ENCODE measurements around the gene OR2F2.

Gene OR2F2

DNA sequence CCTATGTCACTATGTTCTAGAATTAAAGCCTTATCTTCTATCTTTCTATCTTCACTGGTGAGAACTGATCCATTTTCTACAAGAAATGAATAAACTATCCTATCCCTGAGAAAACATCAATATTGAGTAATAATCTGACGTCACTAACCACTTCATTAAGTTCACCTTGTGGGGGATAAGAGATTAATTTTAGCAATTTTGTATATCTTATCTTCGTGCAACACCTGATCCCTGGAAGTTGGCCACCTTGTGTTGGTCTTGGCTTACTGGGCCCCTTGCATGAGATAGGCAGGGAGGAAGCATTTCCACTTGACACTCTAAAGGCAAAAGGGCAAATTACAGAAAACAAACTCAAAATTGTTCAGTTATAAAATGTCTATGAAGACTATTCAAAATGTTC, 45.0 kb downstream of the OR2F2 start:
- DNase-seq: no peak

DNA sequence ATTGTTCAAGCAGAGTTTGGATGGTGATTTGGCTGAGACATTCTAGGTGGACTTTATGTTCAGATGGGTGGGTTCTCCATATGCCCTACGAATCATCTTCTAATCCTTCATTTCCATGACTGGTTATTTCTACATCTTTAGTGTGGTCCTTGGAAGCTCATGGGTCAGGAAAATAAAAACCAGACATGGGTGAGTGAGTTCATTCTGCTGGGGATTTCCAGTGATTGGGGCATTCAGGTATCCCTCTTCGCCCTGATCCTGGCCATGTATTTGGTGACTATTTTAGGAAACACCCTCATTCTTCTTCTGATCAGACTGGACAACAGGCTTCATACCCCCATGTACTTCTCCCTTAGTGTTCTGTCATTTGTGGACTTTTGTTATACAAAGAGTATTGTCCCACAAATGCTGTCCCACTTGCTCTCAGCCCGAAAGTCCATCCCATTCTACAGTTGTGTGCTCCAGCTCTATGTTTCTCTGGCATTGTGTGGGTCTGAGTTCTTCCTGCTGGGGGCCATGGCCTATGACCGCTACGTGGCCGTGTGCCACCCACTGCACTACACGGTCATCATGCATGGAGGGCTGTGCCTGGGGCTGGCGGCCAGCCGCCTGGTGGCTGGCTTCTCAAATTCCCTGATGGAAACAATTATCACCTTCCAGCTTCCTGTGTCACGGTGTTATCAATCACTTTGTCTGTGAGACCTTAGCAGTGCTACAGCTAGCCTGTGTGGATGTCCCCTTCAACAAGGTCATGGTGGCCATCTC, 45.9 kb downstream of the OR2F2 start:
- no peak for DNase-seq

DNA sequence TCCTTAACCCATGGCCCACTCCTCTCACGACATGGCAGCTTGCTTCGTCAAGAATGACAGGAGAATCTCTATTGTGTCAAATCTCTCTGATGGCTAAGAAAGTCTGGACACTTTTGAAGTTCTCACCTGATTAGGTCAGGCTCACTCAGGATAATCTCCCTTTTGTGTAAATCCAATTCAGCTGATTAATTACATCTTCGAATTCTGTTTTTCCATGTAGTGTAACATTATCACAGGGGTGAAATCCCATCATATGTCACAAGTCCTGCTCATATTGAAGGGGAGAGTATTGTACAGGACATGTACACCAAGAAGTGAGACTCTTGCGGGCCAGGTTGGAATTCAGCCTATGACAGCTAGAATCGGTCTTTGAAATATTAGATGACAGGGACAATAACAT, 48.9 kb downstream of the OR2F2 start:
- no peak for DNase-seq

All from NCI-H1694 (cell line).